Activated CD8-positive, alpha-beta T cell treated with anti-CD3 and anti-CD28 coated beads, Interleukin-2, amount 10 ng/mL, durations not matched to agents 7 days and 5 days (primary cell): Measurements from ENCODE around the gene ILKAP. TPM values are rescaled to one million over a fixed set of nuclear protein-coding genes. Genes with fewer than 3 reads are reported as not detected.

Source experiments
- ATAC-seq: fragments of 150-1000 bp; cut with Tn5 transposase; one replicate; pipeline ENCODE4 v1.10.0; 2021; ENCODE audit warnings: moderate library complexity
- CTCF ChIA-PET: fragments of 350-600 bp; sonication (Branson Sonifier 250); formaldehyde crosslinking; loops from one replicate; lab custom pipeline; 2021; ENCODE audit warnings: antibody characterized with exemption; lab: Charles Lee
- POLR2A ChIA-PET: fragments of 350-600 bp; sonication (Branson Sonifier 250); formaldehyde crosslinking; loops from one replicate; lab custom pipeline; 2021; ENCODE audit warnings: antibody characterized with exemption; lab: Charles Lee
- DNase-seq: peaks from one replicate; pipeline ENCODE4 v3.0.0-alpha.2; 2020
- H3K27ac Mint-ChIP-seq: one replicate; pipeline ENCODE4 v1.8.0; 2021; ENCODE audit warnings: mild to moderate bottlenecking, mixed read lengths
- H3K27me3 Mint-ChIP-seq: one replicate; pipeline ENCODE4 v1.8.0; 2021; ENCODE audit warnings: low read depth, mixed read lengths
- H3K36me3 Mint-ChIP-seq: one replicate; pipeline ENCODE4 v1.8.0; 2021; ENCODE audit warnings: low read depth, mixed read lengths
- H3K4me1 Mint-ChIP-seq: one replicate; pipeline ENCODE4 v1.8.0; 2021; ENCODE audit warnings: low read depth, mixed read lengths
- H3K4me3 Mint-ChIP-seq: one replicate; pipeline ENCODE4 v1.8.0; 2021; ENCODE audit warnings: mild to moderate bottlenecking, mixed read lengths
- H3K9me3 Mint-ChIP-seq: one replicate; pipeline ENCODE4 v1.8.0; 2022; ENCODE audit warnings: mixed read lengths; ENCODE audit not compliant: insufficient read depth
- total RNA-seq, 2 experiments: library from RNA; stranded (reverse); gene quantifications; one replicate each; pipeline ENCODE4 v1.2.3, GENCODE V29; 2021

The ILKAP gene
- total RNA-seq, 2 experiments from 2014 or later = 58.3 to 62.7 TPM

- Mint-ChIP-seq H3K36me3 (peaks cover 26% of the 10 kb centered on the region), H3K27ac (peak overlapping the region; percentile 30), H3K9me3 (no peaks in the 10 kb centered on the region), H3K4me3 (no peak overlapping the region), H3K4me1 (no peaks in the 10 kb centered on the region), H3K27me3 (peaks cover 9% of the 10 kb centered on the region)
- DNase-seq = no peak
- ChIA-PET POLR2A (interaction anchor here (1.3 kb wide), 1 partner anchor 30 kb away, joined by 6 read pairs; the partner anchor contains the start of gene KLHL30), CTCF (no interaction called here)
- ATAC-seq = no peak
These were observed 35.1 kb downstream of the ILKAP start for GRCh38 chr2:238168196-238169047.

DNA sequence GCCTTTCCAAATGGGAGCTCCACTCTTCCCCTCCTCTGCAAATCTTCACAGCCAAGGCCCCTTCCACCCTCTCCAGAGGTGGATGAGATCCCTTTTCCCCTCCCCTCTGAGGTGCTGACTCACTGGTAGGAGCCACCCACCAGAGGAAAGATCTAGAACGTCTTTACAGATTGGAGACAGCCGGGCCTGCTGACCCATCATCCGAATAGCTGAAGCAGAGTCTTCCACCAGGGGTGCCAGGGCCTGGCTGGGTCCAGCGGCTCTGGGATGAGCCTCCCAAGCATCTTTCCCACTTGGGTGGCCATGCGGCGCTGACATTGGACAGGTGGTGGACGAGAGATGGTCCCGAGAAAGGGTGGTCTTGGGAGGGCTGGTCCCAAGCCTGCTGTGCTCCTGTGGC is 35.7 kb downstream of the ILKAP start:
- DNase-seq (no peak), ATAC-seq (no peak)
- Mint-ChIP-seq H3K27me3 (peaks cover 16% of the 10 kb centered on the region), H3K4me3 (no peak overlapping the region), H3K9me3 (no peaks in the 10 kb centered on the region), H3K27ac (peak overlapping the region; percentile 15), H3K36me3 (peaks cover 21% of the 10 kb centered on the region), H3K4me1 (no peaks in the 10 kb centered on the region)
- POLR2A ChIA-PET = interaction anchor here (1.3 kb wide), 1 partner anchor 29 kb away, joined by 6 read pairs; the partner anchor contains the start of gene KLHL30
- CTCF ChIA-PET = no interaction called here

DNA sequence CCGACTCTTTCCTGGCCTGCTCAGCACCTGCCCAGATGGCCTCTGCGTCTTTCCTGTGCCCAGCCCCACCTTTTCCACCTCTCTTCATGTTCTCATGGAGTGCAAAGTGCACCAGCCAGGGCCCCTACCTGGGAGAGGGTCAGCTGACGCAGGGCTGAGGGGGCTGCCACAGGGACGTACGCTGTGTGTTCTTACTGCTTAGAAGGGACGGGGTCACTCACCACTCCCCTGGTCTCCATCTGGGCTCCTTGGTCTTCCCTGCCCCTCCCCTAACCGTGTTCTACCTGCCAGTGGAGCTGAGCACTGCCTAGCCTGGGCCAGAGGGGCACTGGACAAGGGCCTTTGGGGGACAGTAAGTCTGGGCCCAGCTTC is 36.2 kb downstream of the ILKAP start:
- Mint-ChIP-seq H3K9me3 (no peaks in the 10 kb centered on the region), H3K4me1 (no peaks in the 10 kb centered on the region), H3K36me3 (peaks cover 17% of the 10 kb centered on the region), H3K27me3 (peaks cover 17% of the 10 kb centered on the region), H3K27ac (peak overlapping the region; percentile 15), H3K4me3 (no peak overlapping the region)
- ATAC-seq = no peak
- POLR2A ChIA-PET = interaction anchor here (1.3 kb wide), 1 partner anchor 28 kb away, joined by 6 read pairs; the partner anchor contains the start of gene KLHL30
- DNase-seq = no peak
- CTCF ChIA-PET = no interaction called here

GRCh38 chr2:238166391-238167343 is 36.8 kb downstream of the ILKAP start:
- Mint-ChIP-seq H3K27ac (no peak overlapping the region), H3K36me3 (peaks cover 12% of the 10 kb centered on the region), H3K27me3 (peaks cover 18% of the 10 kb centered on the region), H3K9me3 (no peaks in the 10 kb centered on the region), H3K4me3 (no peak overlapping the region), H3K4me1 (no peaks in the 10 kb centered on the region)
- ChIA-PET POLR2A (interaction anchor here (1.3 kb wide), 1 partner anchor 28 kb away, joined by 6 read pairs; the partner anchor contains the start of gene KLHL30), CTCF (no interaction called here)
- no peak for ATAC-seq
- DNase-seq = no peak

DNA sequence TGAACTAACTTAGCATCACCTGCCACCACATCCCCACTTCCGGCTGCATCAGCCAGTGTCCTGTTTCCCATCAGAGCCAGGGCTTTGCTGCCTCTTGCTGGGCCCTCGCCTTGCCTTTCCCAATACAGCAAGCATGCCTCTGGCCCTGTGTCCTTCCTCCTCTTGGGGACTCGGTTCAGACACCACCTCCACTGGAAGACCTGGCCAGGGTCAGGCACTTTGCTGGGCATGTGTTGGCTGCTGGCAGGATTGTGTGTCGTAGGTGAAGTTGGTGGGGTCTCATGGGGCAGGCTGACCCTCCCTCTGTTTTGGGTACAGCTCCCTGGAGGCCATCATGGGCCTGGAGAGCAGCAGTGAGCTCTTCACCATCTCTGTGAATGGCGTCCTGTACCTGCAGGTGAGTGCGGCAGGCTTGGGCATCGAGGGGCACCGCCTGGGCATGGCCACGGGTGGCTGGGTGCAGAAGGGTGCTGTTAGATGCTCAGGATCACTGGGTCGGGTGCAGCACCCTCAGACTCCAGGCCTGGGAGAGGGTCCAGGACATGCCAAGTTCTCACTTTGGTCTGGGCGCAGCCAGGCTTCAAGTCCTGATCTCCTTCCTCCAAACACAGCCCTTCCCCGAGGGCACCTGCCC is 38.1 kb downstream of the ILKAP start:
- ChIA-PET CTCF (no interaction called here), POLR2A (no interaction called here)
- Mint-ChIP-seq H3K4me1 (peaks cover 3% of the 10 kb centered on the region), H3K27me3 (peaks cover 21% of the 10 kb centered on the region), H3K36me3 (peaks cover 9% of the 10 kb centered on the region), H3K9me3 (no peaks in the 10 kb centered on the region), H3K4me3 (no peak overlapping the region), H3K27ac (no peak overlapping the region)
- ATAC-seq = no peak
- no peak for DNase-seq

DNA sequence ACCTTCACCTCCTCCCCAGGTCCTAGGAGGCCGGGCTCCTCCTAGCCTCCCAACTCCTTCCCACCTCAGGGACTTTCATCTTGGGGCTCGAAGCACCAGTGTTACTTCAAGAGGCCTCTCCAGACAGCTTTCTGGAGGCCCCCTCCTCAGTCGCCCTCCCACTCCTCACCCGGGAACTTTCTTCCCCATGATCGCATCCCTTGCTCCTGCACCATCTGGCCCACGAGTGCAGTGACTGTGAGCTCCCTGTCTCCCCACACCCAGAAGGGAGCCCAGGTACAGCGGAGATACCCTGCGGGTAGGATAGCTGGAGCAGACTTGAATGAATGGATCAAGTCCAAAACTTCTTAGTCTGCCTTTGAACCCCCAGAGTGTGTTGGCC is 38.6 kb downstream of the ILKAP start:
- POLR2A ChIA-PET = no interaction called here
- peaks cover 6% of the 10 kb centered on the region for H3K36me3 Mint-ChIP-seq
- CTCF ChIA-PET = no interaction called here
- no peak overlapping the region for H3K4me3 Mint-ChIP-seq
- ATAC-seq = no peak
- no peak overlapping the region for H3K27ac Mint-ChIP-seq
- H3K9me3 Mint-ChIP-seq = no peaks in the 10 kb centered on the region
- H3K4me1 Mint-ChIP-seq = peaks cover 7% of the 10 kb centered on the region
- DNase-seq = no peak
- H3K27me3 Mint-ChIP-seq = peaks cover 21% of the 10 kb centered on the region

- Mint-ChIP-seq H3K27ac (no peak overlapping the region), H3K4me1 (peaks cover 15% of the 10 kb centered on the region), H3K9me3 (no peaks in the 10 kb centered on the region), H3K27me3 (peaks cover 26% of the 10 kb centered on the region), H3K4me3 (no peak overlapping the region), H3K36me3 (no peaks in the 10 kb centered on the region)
- ATAC-seq (no peak), DNase-seq (no peak)
- CTCF ChIA-PET = interaction anchor here (2.0 kb wide), 1 partner anchor 99 kb away, joined by 9 read pairs; no protein-coding TSS in a partner anchor
- POLR2A ChIA-PET = no interaction called here
These were observed 39.9 kb downstream of the ILKAP start for GRCh38 chr2:238163481-238164198.

DNA sequence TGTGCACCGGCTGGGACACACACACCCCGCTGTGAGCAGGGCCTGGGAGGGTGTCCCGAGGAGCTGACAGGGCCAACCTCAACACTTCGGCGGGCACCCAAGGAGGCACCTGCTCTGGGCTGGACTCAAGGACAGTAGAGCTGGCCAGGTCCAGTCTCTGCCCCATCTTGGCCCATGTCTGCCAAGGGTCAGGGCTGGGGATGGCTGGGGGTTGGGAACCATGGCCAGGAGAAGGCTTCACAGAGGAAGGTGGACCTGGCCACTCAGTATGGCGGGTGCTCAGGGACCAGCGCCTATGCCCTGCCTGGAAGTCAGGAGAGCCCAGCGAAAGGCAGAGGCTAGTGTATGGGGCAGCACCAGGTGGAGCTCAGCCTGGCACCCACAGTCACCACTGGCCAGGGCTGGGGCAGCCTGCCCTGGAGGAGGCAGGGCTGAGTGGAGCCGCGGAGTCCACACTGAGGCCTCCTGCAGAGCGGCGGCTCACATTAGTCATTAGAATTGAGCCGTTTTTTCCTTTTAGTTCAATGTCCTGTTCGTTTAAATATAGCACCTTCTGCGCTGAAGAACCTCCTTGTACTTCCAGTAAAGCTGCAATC is 40.6 kb downstream of the ILKAP start:
- CTCF ChIA-PET = interaction anchor here (2.0 kb wide), 1 partner anchor 100 kb away, joined by 9 read pairs; no protein-coding TSS in a partner anchor
- ATAC-seq (no peak), DNase-seq (no peak)
- H3K4me1 Mint-ChIP-seq = peaks cover 15% of the 10 kb centered on the region
- no peaks in the 10 kb centered on the region for H3K36me3 Mint-ChIP-seq
- no peak overlapping the region for H3K27ac Mint-ChIP-seq
- POLR2A ChIA-PET = no interaction called here
- H3K27me3 Mint-ChIP-seq = peaks cover 26% of the 10 kb centered on the region
- no peak overlapping the region for H3K4me3 Mint-ChIP-seq
- no peaks in the 10 kb centered on the region for H3K9me3 Mint-ChIP-seq

DNA sequence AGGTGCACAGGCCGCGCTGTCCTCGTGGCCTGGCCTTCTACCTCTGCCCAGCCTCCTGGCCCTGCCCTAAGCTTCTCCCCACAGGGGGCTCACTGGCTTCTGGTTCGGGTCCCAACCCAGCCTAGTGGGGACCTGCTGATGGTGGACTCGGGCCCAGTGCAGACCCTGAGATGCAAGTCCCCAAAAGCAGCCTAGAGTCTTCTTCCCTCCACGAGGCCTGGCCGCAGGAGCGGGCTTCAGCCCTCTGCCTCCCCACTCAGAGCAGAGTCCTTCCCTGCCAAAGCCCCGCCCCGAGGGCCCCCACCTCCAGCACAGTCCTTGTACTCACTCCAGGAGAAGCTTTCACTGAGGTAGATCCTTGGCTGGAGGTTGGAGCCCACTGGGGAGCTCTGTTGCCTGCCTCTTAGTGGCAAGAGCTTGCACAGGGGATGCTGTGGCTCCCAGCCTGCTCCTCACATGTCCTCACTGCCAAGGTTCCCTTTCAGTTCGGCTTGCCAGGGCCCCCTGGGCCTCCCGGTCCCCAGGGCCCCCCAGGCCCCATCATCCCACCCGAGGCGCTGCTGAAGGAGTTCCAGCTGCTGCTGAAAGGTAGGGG is 41.1 kb downstream of the ILKAP start:
- no peak overlapping the region for H3K4me3 Mint-ChIP-seq
- ChIA-PET POLR2A (interaction anchor here (1.4 kb wide), 1 partner anchor 42 kb away, joined by 3 read pairs; the partner anchor contains the start of gene ILKAP), CTCF (interaction anchor here (2.0 kb wide), 1 partner anchor 101 kb away, joined by 9 read pairs; no protein-coding TSS in a partner anchor)
- DNase-seq (no peak), ATAC-seq (no peak)
- H3K36me3 Mint-ChIP-seq = no peaks in the 10 kb centered on the region
- peaks cover 15% of the 10 kb centered on the region for H3K4me1 Mint-ChIP-seq
- no peaks in the 10 kb centered on the region for H3K9me3 Mint-ChIP-seq
- peaks cover 26% of the 10 kb centered on the region for H3K27me3 Mint-ChIP-seq
- H3K27ac Mint-ChIP-seq = no peak overlapping the region

GRCh38 chr2:238161291-238162051 is 42.0 kb downstream of the ILKAP start:
- DNase-seq (no peak), ATAC-seq (no peak)
- Mint-ChIP-seq H3K27me3 (peaks cover 26% of the 10 kb centered on the region), H3K27ac (no peak overlapping the region), H3K36me3 (no peaks in the 10 kb centered on the region), H3K4me1 (peaks cover 15% of the 10 kb centered on the region), H3K9me3 (no peaks in the 10 kb centered on the region), H3K4me3 (no peak overlapping the region)
- ChIA-PET CTCF (interaction anchor here (1.1 to 2.7 kb wide), 4 partner anchors 70 to 104 kb away, joined by 3 to 19 read pairs (median 4); no protein-coding TSS in a partner anchor), POLR2A (interaction anchor here (1.4 kb wide), 1 partner anchor 42 kb away, joined by 3 read pairs; the partner anchor contains the start of gene ILKAP)
